ENCODE results near the gene FIZ1.

Gene FIZ1, protein sequence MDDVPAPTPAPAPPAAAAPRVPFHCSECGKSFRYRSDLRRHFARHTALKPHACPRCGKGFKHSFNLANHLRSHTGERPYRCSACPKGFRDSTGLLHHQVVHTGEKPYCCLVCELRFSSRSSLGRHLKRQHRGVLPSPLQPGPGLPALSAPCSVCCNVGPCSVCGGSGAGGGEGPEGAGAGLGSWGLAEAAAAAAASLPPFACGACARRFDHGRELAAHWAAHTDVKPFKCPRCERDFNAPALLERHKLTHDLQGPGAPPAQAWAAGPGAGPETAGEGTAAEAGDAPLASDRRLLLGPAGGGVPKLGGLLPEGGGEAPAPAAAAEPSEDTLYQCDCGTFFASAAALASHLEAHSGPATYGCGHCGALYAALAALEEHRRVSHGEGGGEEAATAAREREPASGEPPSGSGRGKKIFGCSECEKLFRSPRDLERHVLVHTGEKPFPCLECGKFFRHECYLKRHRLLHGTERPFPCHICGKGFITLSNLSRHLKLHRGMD

DNA sequence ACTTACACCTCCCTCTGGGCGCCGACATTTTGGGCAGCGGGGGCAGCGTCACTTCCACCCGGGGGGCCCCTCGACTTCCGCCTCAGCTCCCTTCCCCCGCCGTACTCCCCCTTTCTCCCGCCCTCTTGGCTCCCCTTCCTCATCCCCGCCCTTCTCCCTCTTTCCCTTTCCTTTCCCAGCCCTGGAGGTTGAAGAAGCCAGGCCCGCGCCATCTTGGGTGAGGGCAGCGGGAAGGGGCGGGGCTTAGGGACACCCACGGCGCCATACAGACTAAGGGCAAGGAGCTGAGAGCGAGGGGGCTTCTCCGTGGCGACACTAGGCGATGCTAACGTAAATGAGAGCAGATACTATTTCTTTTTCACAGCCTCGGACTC lies at the start of gene FIZ1:
FIZ1 (minus strand) TSS at position 50 of the 374 bp plus-strand sequence. CDS start 1,652 bp downstream, outside the sequence.
- peak; percentile 98 for DNase-seq

DNA sequence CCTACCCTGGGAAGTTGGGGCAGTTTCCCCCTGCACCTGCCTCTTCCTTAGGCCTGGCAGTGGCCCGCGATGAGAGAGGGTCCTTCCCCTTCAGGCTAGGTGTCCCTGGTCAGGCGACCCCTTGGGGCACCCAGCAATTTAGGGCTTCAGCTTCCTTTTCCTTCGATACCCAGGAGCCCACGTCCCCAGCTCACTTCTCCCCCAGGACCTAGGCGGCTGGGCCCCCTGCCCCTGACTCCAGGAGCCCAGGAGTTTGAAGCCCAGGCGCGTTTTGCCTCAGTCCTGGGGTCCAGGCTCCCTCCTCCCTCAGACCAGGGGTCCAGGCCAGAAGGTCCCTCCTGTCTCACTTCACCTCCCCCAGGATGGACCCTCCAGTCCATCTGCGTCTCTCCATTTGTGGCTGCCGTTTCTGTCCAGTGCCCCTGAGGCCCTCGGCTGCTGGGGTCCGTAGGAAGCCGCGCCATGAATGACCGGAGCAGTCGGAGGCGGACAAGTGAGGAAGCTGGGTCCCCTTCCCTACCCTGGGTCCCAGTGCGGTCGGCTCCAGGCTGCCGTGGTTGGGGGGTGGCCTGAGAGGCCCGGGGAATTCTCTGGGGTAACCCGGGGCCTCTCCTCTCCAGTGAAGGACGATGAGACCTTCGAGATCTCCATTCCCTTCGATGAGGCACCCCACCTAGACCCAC lies 49.4 kb upstream of the FIZ1 start:
- no peak for DNase-seq

DNA sequence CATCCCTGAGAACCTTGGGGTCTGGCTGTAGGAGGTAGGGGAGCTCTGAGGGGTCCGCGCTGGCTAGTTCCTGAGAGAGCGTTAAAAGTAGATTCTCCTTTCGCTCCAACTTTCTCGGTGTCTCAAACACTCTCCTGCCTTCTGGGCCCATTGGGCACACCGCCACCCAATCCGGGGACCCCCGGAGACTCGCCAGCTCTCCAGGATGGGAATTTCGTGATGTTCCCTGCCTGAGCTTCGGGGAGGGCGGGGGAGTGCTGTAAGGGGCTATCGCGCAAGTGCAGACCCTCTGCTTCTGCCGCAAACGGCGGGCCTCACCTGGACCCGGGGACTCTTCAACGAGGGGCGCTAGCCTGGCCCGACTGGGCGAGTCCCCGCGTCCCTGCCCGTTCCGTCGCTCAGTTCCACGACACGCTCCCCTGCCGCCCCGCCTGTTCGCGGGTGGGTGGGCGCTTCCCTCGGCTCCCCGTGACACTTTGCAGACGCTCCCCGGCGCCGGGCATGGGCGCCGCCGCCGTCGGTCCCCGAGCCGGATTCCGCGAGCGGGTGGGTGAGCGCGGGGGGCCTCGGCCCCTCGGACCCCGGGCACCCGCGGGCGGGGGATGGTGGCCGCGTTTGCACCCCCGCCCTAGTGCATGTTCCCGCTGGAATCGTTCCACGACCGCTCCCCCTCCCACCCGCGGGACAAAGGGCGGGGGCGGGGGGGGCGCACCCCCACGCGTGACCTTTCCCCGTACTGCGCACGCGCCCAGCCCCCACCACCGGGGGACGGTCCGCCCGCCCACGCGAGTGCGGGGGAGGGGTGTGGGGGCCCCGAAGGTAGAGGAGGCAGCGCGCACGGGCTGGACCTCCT lies 48.6 kb upstream of the FIZ1 start, which contains the start of gene CCDC106:
CCDC106 (plus strand) TSS at position 481 of the 853 bp plus-strand sequence. CDS start 835 bp downstream, outside the sequence.
- DNase-seq, result peak; percentile 82

DNA sequence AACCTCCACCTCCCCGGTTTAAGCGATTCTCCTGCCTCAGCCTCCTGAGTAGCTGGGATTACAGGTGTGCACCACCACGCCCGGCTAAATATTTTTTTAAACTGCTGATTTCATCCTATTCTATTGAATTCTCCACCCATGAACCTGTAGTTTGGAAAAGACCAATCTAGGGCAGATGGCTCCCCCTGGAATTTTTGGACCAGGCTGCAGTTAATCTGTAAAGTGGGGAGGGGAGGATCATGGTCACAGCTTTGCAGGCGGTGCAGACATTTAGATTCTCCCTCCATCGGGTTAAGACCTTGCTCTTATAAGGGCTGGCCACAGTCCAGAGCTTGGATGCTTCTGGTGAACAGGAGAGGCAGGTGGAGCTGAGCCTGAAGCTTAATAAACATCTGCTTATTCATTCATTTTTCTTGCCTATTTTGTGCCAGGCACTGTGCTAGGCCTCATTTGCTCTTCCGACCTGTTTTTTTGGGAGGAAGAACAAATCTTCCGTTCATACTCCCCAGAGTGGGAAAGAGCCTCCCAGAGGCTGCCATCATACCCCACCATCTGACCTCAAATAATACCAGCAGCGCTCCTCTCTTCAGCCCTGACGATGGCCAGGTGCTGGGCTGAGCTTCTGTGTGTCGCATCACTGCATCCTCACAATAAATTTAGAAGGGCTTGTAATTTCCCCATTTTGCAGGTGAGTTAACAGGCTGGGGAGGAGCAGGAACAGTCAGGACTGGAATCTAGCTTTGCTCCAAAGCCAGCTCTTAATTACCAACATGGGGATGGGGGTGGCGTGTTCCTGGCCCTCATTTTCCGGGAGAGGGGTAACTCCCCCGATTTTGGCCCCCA lies 47.8 kb upstream of the FIZ1 start:
- peak; percentile 43 for DNase-seq

DNA sequence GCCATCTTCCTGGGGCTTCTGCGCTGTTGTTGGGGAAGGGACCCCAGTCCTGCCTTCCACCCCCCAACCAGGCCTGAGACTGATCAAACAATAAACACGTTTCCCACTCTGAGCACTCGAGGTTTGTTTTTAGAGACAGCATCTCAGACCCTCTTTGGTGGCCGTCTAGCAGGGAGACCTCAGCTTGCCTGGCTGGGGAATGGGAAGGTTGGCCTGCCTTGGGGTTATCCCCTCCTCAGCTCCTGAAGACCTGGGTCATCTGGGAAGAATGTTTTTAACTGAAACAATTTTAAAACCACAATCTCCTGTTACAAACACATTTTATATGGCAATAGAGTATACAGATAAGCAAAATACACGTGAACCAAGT lies 46.2 kb upstream of the FIZ1 start:
- DNase-seq, result no peak

DNA sequence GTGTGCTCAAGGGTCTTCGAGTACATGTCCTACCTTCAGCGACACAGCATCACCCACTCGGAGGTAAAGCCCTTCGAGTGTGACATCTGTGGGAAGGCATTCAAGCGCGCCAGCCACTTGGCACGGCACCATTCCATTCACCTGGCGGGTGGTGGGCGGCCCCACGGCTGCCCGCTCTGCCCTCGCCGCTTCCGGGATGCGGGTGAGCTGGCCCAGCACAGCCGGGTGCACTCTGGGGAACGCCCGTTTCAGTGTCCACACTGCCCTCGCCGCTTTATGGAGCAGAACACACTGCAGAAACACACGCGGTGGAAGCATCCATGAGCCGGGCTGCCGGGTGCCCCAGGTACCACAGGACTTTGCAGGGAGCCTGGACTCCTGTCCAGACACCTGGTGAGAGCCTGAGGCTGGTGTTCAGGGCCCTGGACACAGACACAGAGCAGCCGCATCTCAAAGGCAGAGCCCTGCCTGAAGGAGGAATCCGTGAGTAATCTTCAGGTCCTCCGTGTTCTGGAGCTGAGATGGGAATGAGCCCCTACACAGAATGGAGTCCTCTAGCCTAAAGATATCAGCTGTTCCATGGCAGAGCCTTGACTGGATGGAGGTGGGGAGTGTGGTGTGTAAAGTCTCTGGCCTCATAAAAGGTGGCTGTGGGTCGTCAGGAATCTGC lies 45.7 kb upstream of the FIZ1 start:
- DNase-seq, result no peak

DNA sequence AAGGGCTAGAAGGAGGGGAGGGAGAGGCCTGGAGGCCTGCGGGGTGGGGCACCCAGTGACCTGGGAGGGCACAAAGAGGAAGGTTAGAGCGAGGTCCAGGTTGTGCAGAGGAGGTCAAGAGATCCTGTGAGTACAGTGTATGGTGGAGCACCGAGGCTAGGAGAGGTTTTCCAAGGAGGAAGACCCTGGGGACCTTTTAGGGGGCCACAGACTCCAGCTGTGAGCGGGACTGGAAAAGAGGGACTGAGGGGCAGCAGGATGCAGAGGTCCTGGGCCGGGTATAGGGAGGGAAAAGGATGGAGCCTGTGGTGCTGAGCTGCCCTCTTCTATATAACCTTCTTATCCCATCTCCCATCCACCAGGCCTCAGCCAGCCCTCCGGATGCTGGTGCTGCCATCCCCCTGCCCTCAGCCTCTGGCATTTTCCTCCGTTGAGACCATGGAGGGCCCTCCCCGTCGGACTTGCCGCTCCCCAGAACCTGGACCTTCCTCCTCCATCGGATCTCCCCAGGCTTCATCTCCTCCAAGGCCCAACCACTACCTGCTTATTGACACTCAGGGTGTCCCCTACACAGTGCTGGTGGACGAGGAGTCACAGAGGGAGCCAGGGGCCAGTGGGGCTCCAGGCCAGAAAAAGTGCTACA lies 45.0 kb upstream of the FIZ1 start:
- DNase-seq, result peak; percentile 7

DNA sequence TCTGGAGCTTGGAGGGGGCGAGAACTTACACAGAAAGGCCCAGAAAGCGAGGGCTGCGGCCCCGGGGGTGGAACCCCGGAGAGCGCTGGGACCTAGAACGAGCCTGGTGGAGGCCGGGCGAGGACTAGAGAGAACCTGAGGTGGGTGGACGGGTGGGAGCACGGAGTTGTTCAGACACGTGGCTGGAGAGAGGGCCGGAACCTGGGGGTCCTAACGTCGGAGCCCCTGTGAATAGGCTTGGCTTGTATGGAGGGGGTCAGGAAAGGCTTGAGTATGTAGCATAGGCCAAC lies 44.5 kb upstream of the FIZ1 start:
- no peak for DNase-seq

DNA sequence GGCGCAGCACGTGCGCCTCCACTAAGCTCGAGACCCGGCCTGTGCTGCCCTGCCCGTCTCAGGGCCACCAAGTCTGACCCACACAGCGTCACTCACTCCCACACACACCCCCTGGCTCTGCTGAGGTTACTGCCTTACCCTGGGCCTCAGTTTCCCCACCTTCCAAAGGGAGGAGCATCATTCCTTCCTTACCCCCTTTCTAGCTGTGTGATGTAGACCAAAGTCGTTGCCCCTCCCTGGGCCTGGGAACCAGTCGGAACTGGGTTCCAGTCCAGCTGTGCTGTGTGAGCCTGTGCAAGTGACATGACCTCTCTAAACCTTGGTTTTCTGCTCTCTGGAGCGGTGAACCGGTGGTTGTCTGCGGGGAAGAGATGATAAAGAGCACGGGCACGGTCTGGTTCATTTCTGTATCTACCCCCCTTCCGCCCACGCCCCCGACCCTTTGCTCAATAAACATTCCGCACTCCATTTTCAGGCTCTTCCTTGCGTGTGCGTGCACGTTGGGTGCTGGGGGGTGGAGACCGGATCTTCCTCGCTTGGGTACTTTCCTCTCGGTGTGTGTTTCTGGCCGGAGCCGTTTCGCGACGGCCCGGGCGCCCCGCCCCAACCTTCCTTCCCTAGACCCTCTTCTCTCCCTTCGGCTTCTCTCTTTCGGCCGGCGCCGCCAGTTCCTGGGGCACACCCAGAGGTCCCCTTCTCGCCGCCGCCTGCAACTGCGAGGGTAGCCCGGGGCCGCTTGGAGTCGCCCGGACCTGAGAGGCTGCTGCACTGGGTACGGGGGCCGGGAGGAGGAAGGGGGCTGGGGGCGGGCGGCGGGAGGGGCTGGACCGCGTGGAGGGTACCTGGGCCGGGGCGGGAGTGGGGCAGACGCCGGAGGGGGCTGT lies 43.9 kb upstream of the FIZ1 start, which contains the start of gene ZNF581:
ZNF581 (plus strand) TSS at position 647 of the 884 bp plus-strand sequence. CDS start 923 bp downstream, outside the sequence.
- peak; percentile 85 for DNase-seq

DNA sequence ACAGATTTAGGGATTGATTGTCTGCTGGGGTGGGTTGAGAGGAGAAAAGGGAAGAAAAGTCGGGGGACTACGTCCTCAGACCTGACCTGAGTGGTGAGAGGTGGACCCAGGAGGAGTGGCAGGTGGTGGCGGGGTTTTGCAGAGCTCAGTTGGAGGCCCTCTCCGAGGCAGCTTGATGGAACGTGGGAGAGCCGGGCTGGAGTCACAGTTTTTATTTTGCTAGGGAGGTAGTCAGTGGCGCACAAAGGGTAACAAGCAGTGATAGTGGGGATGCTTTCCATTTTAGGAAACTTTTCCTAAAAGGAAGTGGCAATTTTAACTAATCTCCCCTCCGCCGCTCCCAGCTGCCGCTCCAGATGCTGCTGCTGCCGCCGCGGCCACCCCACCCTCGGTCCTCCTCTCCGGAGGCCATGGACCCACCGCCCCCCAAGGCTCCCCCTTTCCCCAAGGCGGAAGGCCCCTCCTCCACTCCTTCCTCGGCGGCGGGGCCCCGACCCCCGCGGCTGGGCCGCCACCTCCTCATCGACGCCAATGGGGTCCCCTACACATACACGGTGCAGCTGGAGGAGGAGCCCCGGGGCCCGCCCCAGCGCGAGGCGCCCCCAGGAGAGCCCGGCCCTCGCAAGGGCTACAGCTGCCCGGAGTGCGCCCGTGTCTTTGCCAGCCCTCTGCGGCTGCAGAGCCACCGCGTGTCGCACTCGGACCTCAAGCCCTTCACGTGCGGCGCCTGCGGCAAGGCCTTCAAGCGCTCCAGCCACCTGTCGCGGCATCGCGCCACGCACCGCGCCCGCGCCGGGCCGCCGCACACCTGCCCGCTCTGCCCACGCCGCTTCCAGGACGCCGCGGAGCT lies 43.1 kb upstream of the FIZ1 start:
- peak; percentile 53 for DNase-seq

DNA sequence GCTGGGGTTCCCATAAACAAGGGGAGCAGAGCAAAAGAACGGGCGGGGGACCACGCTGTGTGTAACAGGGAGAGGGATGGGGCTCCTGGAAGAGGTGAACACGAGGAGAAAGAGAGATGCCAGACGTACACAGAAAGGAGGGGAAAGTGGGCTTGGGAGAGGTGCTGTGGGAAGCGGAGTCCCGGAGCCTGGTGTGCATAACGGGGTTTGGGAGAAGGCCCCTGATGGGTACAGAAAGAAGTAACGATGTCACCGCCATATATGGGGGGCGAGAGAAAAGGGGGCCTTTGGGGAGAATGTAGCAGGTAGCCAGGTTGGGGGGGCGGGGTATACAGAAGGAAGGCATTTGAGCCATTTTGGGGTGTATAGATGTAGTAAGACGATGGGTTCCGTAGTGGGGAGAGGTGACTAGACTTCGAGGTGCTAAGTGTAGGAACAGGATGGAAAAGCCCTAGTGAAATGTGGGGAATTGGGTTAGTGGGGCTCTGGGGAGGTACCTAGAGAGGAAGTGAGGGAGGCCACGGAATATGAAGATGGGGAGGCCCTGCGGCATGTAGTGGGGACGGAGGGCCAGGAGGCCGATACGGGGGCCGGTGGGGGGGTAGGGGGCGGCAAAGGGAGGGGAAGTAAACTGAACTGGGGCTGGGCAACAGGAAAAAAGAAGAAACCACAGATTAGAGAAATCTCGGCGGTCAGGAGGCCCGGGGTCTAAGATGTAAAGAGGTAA lies 42.3 kb upstream of the FIZ1 start:
- peak; percentile 69 for DNase-seq

DNA sequence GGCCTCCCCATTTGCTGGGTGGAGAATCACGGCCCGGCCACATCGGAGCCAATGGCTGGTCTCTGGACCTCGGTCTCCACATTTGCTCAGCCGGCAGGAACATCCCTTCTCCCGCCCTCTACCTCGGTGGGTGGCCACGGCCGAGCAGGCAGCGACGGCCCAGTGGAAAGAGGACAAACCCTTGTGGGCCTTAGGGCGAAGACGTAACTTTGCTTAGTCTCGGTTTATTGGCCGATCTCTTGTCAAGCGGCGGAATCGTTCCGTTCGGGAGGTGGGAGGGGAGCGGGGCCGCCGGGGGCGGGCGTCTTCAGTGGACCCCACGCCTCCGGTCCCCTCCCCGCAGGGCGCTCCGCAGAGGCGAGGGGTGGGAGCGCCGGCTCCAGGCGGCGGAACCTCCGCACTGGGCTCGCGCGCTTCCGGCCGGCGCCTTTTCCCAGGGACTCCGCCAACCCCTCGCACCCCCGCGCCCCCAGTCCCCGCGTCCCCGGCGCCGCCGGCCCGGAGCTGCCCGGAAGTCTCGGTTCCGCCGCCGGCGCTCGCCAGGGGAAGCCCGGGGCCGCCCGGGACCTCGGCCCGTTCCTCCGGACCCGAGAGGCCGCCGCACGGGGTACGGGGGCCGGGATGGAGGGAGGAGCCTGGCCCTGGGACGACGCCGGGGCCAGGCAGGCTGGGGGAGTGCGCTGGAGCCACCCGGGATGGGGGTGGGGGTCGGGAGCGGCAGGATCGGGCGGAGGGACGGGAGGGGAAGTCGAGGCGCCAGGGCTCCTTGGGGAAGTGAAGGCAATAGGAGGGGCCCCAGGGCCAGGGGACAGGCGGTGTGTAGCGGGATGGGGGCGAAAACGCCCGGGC lies 41.5 kb upstream of the FIZ1 start, which contains the start of gene ZNF580:
ZNF580 (plus strand) TSS at position 426 of the 849 bp plus-strand sequence. CDS start 1,507 bp downstream, outside the sequence.
- DNase-seq, result peak; percentile 69

DNA sequence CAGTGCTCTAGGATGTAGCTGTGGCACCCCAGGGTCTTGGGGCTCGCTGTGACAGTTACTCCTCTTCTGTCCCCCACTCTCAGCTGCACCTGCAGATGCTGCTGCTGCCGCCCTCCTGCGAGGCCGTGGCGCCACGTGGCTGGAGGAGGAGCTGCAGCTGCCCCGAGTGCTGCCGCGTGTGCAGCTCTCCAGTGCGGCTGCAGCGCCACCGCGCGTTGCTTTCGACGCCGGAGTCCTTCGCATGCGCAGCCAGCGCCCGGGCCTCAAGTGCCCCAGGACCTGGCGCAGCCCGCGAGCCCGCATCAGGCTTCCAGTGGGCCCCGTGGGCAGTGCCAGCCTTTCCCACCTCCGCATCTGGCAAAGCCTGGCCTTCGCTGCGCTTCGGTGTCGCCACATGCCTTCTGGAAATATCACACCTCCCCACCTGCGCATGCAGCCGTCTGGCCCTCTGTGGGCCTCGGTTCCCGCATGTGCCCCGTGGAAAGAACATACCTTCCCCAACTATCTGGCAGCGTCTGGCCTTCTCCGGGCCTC lies 40.8 kb upstream of the FIZ1 start:
- no peak for DNase-seq

DNA sequence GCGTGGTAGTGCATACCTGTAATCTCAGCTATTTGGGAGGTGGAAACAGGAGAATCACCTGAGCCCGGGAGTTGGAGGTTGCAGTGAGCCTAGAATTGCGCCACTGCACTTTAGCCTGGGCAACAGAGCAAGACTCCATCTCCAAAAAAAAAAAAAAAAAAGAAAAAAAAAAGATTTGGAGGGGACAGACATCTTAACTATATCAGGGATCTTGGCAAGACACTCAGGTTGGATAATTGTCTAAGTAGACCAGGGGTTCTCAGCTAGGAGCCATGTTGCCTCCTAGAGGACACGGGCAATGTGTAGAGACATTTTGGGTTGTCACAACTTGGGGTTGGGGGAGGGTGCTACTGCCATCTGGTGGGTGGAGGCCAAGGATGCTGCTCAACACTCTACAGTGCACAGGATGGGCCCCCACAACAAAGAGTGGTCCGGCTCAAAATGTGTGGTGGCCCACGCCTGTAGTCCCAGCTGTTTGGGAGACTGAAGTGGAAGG lies 39.6 kb upstream of the FIZ1 start:
- DNase-seq, result peak; percentile 56

DNA sequence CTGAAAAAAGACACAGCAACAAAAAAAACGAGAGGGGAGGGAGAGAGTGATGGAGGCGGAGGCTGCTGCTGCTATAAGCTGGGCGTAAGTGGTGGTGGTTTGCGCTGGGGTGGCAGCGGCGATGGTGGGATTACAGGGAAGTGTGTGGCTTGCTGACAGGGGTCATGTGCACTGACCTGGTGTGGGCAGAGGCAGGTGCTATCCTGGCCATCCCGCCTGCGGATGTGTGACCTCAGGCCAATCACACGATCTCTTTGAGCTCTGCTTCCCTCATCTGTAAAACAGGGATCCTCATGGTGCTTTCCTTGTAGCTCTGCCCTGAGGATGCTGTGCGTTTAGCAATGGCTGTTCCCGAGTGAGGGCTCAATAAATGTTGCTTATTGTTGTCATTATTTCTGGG lies 38.2 kb upstream of the FIZ1 start:
- DNase-seq, result no peak

DNA sequence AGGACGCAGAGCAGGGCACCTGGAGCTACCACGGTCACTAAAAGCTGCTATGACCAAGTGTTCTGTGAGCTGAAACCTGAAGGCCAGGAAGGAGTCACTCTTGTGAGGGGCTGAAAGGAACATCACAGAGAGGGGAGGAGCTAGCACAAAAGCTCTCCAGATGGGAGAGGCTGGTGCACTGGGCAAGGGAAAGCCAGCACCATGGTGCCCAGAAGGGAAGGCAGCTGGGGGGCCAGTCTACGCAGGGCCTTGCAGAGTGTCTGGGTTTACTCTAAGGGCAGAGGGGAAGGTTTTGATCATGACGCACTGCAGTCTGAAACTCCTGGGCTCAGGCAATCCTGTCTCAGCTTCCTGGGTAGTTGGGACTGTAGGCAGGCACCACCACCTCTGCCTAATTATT lies 37.4 kb upstream of the FIZ1 start:
- DNase-seq, result no peak

Measured in NCI-H2171 treated with DMSO at 0.1 percent for 48 hours (cell line).